ENCODE results near the gene LGR4. TPM values are rescaled to one million over a fixed set of nuclear protein-coding genes. Genes with fewer than 3 reads are reported as not detected.

The LGR4 gene
- total RNA-seq, 1 experiment from 2014 or later = 7.1 TPM

- no peak overlapping the region for H2AFZ ChIP-seq (ENCODE audit: low read depth, low read length, poor library complexity, severe bottlenecking)
- no peaks in the 10 kb centered on the region for H4K20me1 ChIP-seq (ENCODE audit: insufficient read depth)
- ATAC-seq (no peak), DNase-seq (ENCODE audit: low read depth, low spot score) (no peak)
- no peaks in the 10 kb centered on the region for H3K79me2 ChIP-seq (ENCODE audit: insufficient read depth, low read length)
- TF ChIP-seq CEBPB (IDR thresholded peaks at IDR 0.05; ENCODE audit: low read depth) (no peak), JUND (IDR thresholded peaks at IDR 0.05) (no peak), ZFX (IDR thresholded peaks at IDR 0.05) (no peak), MAX (IDR thresholded peaks at IDR 0.05) (no peak), POLR2AphosphoS5 (IDR thresholded peaks at IDR 0.05; ENCODE audit: low read depth, low read length) (no peak), EZH2 (IDR thresholded peaks at IDR 0.05) (no peak), ELF1 (IDR thresholded peaks at IDR 0.05; ENCODE audit: borderline replicate concordance, low read depth) (no peak), FOSL1 (IDR thresholded peaks at IDR 0.05; ENCODE audit: low read depth) (no peak), YY1 (IDR thresholded peaks at IDR 0.05; ENCODE audit: extremely low read depth, insufficient replicate concordance, low read depth, low read length) (no peak), EGR1 (IDR thresholded peaks at IDR 0.05; ENCODE audit: low read depth) (no peak), RAD21 (IDR thresholded peaks at IDR 0.05; ENCODE audit: low read depth) (no peak), SP1 (IDR thresholded peaks at IDR 0.05; ENCODE audit: low read depth) (no peak)
- TF ChIP-seq, protein P1, sequence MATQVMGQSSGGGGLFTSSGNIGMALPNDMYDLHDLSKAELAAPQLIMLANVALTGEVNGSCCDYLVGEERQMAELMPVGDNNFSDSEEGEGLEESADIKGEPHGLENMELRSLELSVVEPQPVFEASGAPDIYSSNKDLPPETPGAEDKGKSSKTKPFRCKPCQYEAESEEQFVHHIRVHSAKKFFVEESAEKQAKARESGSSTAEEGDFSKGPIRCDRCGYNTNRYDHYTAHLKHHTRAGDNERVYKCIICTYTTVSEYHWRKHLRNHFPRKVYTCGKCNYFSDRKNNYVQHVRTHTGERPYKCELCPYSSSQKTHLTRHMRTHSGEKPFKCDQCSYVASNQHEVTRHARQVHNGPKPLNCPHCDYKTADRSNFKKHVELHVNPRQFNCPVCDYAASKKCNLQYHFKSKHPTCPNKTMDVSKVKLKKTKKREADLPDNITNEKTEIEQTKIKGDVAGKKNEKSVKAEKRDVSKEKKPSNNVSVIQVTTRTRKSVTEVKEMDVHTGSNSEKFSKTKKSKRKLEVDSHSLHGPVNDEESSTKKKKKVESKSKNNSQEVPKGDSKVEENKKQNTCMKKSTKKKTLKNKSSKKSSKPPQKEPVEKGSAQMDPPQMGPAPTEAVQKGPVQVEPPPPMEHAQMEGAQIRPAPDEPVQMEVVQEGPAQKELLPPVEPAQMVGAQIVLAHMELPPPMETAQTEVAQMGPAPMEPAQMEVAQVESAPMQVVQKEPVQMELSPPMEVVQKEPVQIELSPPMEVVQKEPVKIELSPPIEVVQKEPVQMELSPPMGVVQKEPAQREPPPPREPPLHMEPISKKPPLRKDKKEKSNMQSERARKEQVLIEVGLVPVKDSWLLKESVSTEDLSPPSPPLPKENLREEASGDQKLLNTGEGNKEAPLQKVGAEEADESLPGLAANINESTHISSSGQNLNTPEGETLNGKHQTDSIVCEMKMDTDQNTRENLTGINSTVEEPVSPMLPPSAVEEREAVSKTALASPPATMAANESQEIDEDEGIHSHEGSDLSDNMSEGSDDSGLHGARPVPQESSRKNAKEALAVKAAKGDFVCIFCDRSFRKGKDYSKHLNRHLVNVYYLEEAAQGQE (IDR thresholded peaks at IDR 0.05; ENCODE audit: low read depth) = no peak
- BruUV-seq (replicated peaks) = no TSS peak
- ChIA-PET CTCF (no interaction called here), POLR2A (no interaction called here), RAD21 (ENCODE audit: low non-redundant PET in 1 of 2, low total read pairs in 2 of 2, uncharacterized antibody in 2 of 2, unreplicated experiment in 2 of 2) (no interaction called here)
- H3K9me3 ChIP-seq (ENCODE audit: control insufficient read depth in 1 of 2, insufficient read depth in 1 of 2, low read depth in 1 of 2, low read length in 2 of 2) = no peaks in the 10 kb centered on the region
- H3K4me3 ChIP-seq (replicated peaks in 1 of 2; ENCODE audit: low read depth in 1 of 2, low read length in 2 of 2) = no peak overlapping the region
- no peaks in the 10 kb centered on the region for H3K36me3 ChIP-seq (ENCODE audit: control insufficient read depth in 1 of 2, insufficient read depth in 2 of 2, low read length in 2 of 2)
- H3K4me1 ChIP-seq (ENCODE audit: control insufficient read depth in 1 of 2, insufficient read depth in 2 of 2, low read length in 2 of 2) = no peaks in the 10 kb centered on the region
- H3K9ac ChIP-seq (ENCODE audit: low read length) = no peak overlapping the region
- intact Hi-C loops (cut with micrococcal nuclease) = no loop called here
- no peaks in the 10 kb centered on the region for H3K27me3 ChIP-seq (ENCODE audit: insufficient read depth, low read length)
- H3K27ac ChIP-seq (ENCODE audit: low read depth, low read length) = no peak overlapping the region
- no peaks in the 10 kb centered on the region for H3K9me2 ChIP-seq (ENCODE audit: insufficient read depth)
- no peak overlapping the region for H3K4me2 ChIP-seq (ENCODE audit: low read length)
Observed at GRCh38 chr11:27427183-27427980, 45.2 kb downstream of the LGR4 start.
